SU-DHL-6 (cell line): ENCODE measurements around the gene THTPA.

Experiments used
- H2AFZ ChIP-seq: fragments of 200-600 bp; sonication (generic); 2 replicates; pipeline ENCODE4 v1.6.1; 2014; ENCODE audit warnings: low read depth, mild to moderate bottlenecking, moderate library complexity, mixed read lengths, antibody characterized with exemption, low read length; ENCODE audit not compliant: severe bottlenecking
- H3F3A ChIP-seq: fragments of 200-600 bp; shearing (Covaris generic); 2 replicates; pipeline ENCODE4 v1.6.0; 2016; ENCODE audit warnings: antibody characterized with exemption, mild to moderate bottlenecking; ENCODE audit not compliant: insufficient read depth
- H3K27ac ChIP-seq: fragments of 200-600 bp; sonication (generic); 2 replicates; pipeline ENCODE4 v1.5.1; 2016; ENCODE audit warnings: low read depth, mild to moderate bottlenecking, low read length, moderate library complexity, mixed read lengths
- H3K27me3 ChIP-seq: fragments of 200-600 bp; sonication (generic), shearing (Covaris generic); 2 replicates; pipeline ENCODE4 v1.6.0; 2014; ENCODE audit warnings: mild to moderate bottlenecking, low read length
- H3K36me3 ChIP-seq: fragments of 200-600 bp; sonication (generic); 2 replicates; pipeline ENCODE4 v1.6.1; 2014; ENCODE audit warnings: mild to moderate bottlenecking, low read length, mixed read lengths
- H3K4me2 ChIP-seq: fragments of 300-600, 200-600 bp; shearing (Covaris generic), sonication (generic); 2 replicates; pipeline ENCODE4 v1.6.0; 2014; ENCODE audit warnings: low read length, low read depth, mild to moderate bottlenecking; ENCODE audit not compliant: poor library complexity, severe bottlenecking
- H3K4me3 ChIP-seq: fragments of 200-600 bp; sonication (generic); 2 replicates; pipeline ENCODE4 v1.5.1; 2014; ENCODE audit warnings: antibody characterized with exemption, low read length, mild to moderate bottlenecking, mixed read lengths; ENCODE audit not compliant: insufficient read depth, poor library complexity, severe bottlenecking
- H3K79me2 ChIP-seq: fragments of 200-600 bp; sonication (generic); 2 replicates; pipeline ENCODE4 v1.6.1; 2014; ENCODE audit warnings: mild to moderate bottlenecking, low read length, moderate library complexity; ENCODE audit not compliant: insufficient read depth
- H3K9ac ChIP-seq: fragments of 200-600 bp; sonication (generic); 2 replicates; pipeline ENCODE4 v1.7.0; 2014; ENCODE audit warnings: mild to moderate bottlenecking, low read length
- H3K9me2 ChIP-seq: fragments of 200-600 bp; sonication (generic); replicated peaks from 2 replicates; pipeline ENCODE4 v1.6.1; 2014; ENCODE audit warnings: low read length; ENCODE audit not compliant: insufficient read depth
- H3K9me3 ChIP-seq: fragments of 200-600 bp; sonication (generic); 2 replicates; pipeline ENCODE4 v1.6.1; 2014; ENCODE audit warnings: low read length, mixed read lengths; ENCODE audit not compliant: insufficient read depth
- H4K20me1 ChIP-seq: fragments of 200-600 bp; sonication (generic); 2 replicates; pipeline ENCODE4 v1.6.1; 2014; ENCODE audit warnings: low read depth, mild to moderate bottlenecking, antibody characterized with exemption, low read length, moderate library complexity, mixed read lengths
- EZH2phosphoT487 ChIP-seq: fragments of 200-600 bp; sonication (generic), shearing (Covaris generic); conservative IDR thresholded peaks from 2 replicates; pipeline ENCODE4 v1.6.1; 2018; ENCODE audit warnings: mild to moderate bottlenecking, antibody characterized with exemption, low read length, moderate library complexity, mixed read lengths
- TF ChIP-seq, protein P1 (sequence below): fragments of 200-600 bp; sonication (generic); IDR thresholded peaks from one replicate; pipeline ENCODE4 v1.5.1; 2017; ENCODE audit warnings: antibody characterized with exemption, mild to moderate bottlenecking, low read length, moderate library complexity; ENCODE audit not compliant: insufficient read depth, poor library complexity, severe bottlenecking

The THTPA gene

DNA sequence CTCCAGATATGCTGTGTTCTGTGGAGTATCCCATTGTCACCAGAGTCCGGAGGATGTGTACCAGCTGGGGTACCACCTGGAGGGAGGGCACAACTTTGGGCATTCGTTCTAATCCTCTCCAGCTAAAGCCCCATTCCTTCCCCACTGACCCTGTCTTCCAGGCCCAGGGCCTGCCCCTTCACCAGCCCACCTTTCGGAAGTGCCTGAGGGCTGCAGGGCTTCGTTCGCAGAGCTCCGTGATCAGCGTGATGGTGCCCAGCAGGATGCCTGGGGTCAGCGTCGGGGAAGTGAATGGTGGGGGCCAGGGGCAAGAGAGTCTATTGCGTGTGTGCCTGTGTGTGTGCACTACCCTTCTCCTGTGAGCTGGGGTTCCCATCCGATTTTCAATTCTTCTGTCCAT is 9.6 kb downstream of the THTPA start:
- Histone ChIP-seq H3K27me3 (no peaks in the 10 kb centered on the region), H4K20me1 (no peaks in the 10 kb centered on the region), H3K9me3 (no peaks in the 10 kb centered on the region), H3F3A (peaks cover 9% of the 10 kb centered on the region; the same call in 1 of the 2 replicates), H3K79me2 (peaks cover 18% of the 10 kb centered on the region), H2AFZ (no peak overlapping the region), H3K4me3 (no peak overlapping the region), H3K9me2 (no peaks in the 10 kb centered on the region), H3K9ac (no peak overlapping the region), H3K27ac (no peak overlapping the region), H3K36me3 (no peaks in the 10 kb centered on the region), H3K4me2 (no peak overlapping the region)
- TF ChIP-seq, protein P1, sequence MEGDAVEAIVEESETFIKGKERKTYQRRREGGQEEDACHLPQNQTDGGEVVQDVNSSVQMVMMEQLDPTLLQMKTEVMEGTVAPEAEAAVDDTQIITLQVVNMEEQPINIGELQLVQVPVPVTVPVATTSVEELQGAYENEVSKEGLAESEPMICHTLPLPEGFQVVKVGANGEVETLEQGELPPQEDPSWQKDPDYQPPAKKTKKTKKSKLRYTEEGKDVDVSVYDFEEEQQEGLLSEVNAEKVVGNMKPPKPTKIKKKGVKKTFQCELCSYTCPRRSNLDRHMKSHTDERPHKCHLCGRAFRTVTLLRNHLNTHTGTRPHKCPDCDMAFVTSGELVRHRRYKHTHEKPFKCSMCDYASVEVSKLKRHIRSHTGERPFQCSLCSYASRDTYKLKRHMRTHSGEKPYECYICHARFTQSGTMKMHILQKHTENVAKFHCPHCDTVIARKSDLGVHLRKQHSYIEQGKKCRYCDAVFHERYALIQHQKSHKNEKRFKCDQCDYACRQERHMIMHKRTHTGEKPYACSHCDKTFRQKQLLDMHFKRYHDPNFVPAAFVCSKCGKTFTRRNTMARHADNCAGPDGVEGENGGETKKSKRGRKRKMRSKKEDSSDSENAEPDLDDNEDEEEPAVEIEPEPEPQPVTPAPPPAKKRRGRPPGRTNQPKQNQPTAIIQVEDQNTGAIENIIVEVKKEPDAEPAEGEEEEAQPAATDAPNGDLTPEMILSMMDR: no peak
- TF ChIP-seq EZH2phosphoT487: no peak

DNA sequence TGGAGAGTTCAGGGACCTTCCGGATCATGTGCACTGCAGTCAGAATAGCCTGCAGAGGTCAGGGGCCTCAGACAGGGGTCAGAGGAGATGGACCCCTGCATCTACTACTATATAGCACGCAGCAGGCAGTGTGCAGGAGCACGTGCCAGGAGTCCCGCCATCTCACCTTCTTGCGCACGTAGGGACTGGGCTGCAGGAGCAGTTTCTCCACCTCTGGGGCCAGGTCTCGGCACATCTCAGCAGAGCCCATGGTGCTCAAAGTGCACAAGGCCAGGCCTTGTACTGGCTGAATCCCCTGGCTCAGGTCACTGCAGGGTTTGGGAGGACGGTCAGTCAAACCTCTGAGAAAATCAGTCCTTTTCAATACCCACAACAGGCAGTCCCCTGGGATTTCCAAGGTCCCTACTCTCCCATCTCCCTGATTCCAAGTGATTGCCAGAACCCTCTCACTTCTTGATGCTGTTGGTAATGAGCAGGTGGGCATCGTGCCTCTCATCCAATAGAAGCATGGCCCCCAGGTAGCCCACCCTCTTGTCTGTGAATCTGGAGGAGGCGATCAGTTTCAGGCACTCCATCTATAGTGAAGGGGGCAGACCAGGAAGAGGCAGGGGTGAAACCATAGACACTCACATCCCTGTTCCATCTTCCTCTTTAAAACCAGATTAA is 10.2 kb downstream of the THTPA start:
- no peak overlapping the region for H2AFZ ChIP-seq
- no peaks in the 10 kb centered on the region for H3K36me3 ChIP-seq
- peaks cover 18% of the 10 kb centered on the region for H3K79me2 ChIP-seq
- peak overlapping the region; percentile 80 for H3K9ac ChIP-seq
- peak overlapping the region; percentile 98 for H3K4me2 ChIP-seq
- no peaks in the 10 kb centered on the region for H3K27me3 ChIP-seq
- no peaks in the 10 kb centered on the region for H3K9me2 ChIP-seq
- peak overlapping the region; percentile 87 for H3K4me3 ChIP-seq
- H3K9me3 ChIP-seq: no peaks in the 10 kb centered on the region
- H3K27ac ChIP-seq: no peak overlapping the region
- peaks cover 9% of the 10 kb centered on the region; the same call in 1 of the 2 replicates for H3F3A ChIP-seq
- TF ChIP-seq, protein P1: no peak
- TF ChIP-seq EZH2phosphoT487: no peak
- no peaks in the 10 kb centered on the region for H4K20me1 ChIP-seq

DNA sequence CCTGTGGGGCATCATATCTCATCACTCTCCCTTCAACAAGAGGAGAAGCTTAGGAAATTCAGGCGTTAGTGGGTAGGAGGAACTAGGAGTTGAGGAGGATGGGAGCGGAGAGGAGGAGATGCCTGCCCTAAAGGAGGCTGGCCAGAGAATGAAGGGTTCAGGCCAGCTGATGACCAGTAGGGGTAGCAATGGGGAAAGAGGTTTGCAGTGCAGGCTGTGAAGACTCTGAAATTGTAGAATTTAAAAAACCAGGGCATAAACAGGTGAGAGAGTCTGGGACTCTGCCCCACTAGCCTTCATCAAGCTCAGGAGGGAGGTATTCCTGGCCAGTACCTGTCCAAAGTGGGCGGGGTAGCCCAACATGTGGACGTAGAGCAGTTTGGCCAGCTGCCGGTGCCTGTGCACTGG is 10.7 kb downstream of the THTPA start:
- Histone ChIP-seq H3K36me3 (no peaks in the 10 kb centered on the region), H3K9me2 (no peaks in the 10 kb centered on the region), H3K79me2 (peaks cover 18% of the 10 kb centered on the region), H3K27me3 (no peaks in the 10 kb centered on the region), H3K9me3 (no peaks in the 10 kb centered on the region), H4K20me1 (no peaks in the 10 kb centered on the region), H3K4me2 (peak overlapping the region; percentile 98), H3K4me3 (peak overlapping the region; percentile 87), H3K27ac (peak overlapping the region; percentile 65), H2AFZ (no peak overlapping the region), H3F3A (peaks cover 9% of the 10 kb centered on the region; the same call in 1 of the 2 replicates), H3K9ac (peak overlapping the region; percentile 80)
- no peak for TF ChIP-seq EZH2phosphoT487
- TF ChIP-seq, protein P1: no peak
